B cell (primary cell): ENCODE results near the gene EIF2B4. TPM values are rescaled to one million over a fixed set of nuclear protein-coding genes. Genes with fewer than 3 reads are reported as not detected.

Experiments
- ATAC-seq: fragments of 200-7000 bp; cut with Tn5 transposase; one replicate; pipeline ENCODE4 v1.10.0; 2021; ENCODE audit warnings: low read depth, mild to moderate bottlenecking, moderate number of reproducible peaks, moderate library complexity
- CTCF ChIA-PET: fragments of 350-600 bp; sonication (Branson Sonifier 250); formaldehyde crosslinking; loops from one replicate; lab custom pipeline; 2021; ENCODE audit warnings: antibody characterized with exemption, inconsistent platforms; lab: Charles Lee
- POLR2A ChIA-PET: fragments of 350-600 bp; sonication (Branson Sonifier 250); formaldehyde crosslinking; loops from one replicate; lab custom pipeline; 2021; ENCODE audit warnings: antibody characterized with exemption; lab: Charles Lee
- DNase-seq: peaks from one replicate; pipeline ENCODE4 v3.0.0; 2013
- H2AFZ ChIP-seq: 2 replicates; pipeline ENCODE4 v1.6.1; 2012; ENCODE audit warnings: mild to moderate bottlenecking, low read depth, low read length; ENCODE audit not compliant: insufficient read depth, poor library complexity, severe bottlenecking
- H3K27ac ChIP-seq, 2 donors: 1 replicate in 1 of 2; 2 replicates in 1 of 2; pipeline ENCODE4 v1.5.1; 2012 to 2013; ENCODE audit warnings: low read length in 2 of 2, mild to moderate bottlenecking in 2 of 2, moderate library complexity in 1 of 2
- H3K27me3 ChIP-seq, 4 experiments: fragments of 200-600 bp in 1 of 4; sonication (generic) in 1 of 4; replicated peaks in 1 of 4; 1 replicate in 2 of 4; 2 replicates in 2 of 4; pipeline versions ENCODE4 v1.6.1 to v1.7.0; 2013 to 2016; ENCODE audit warnings: low read length in 3 of 4, mild to moderate bottlenecking in 2 of 4, mixed read lengths in 1 of 4, moderate library complexity in 1 of 4; ENCODE audit not compliant: insufficient read depth in 4 of 4, control insufficient read depth in 3 of 4; ENCODE audit errors: control extremely low read depth in 1 of 4
- H3K36me3 ChIP-seq, 2 experiments: replicated peaks in 1 of 2; 1 replicate in 1 of 2; 2 replicates in 1 of 2; pipeline versions ENCODE4 v1.6.1 to v1.7.1; 2013; ENCODE audit warnings: low read length in 1 of 2; ENCODE audit not compliant: insufficient read depth in 2 of 2, control insufficient read depth in 1 of 2; ENCODE audit errors: control extremely low read depth in 1 of 2, extremely low read depth in 1 of 2
- H3K4me1 ChIP-seq, 2 donors: fragments of 200-600 bp in 1 of 2; sonication (generic) in 1 of 2; 1 replicate in 1 of 2; 2 replicates in 1 of 2; pipeline versions ENCODE4 v1.5.1 to v1.6.1; 2013 to 2017; ENCODE audit warnings: low read length in 2 of 2; ENCODE audit not compliant: control insufficient read depth in 2 of 2, insufficient read depth in 2 of 2
- H3K4me2 ChIP-seq: replicated peaks from 2 replicates; pipeline ENCODE3; 2012; ENCODE audit warnings: mild to moderate bottlenecking, low read depth, low read length; ENCODE audit not compliant: poor library complexity, severe bottlenecking
- H3K4me3 ChIP-seq, 5 experiments: fragments of 200-600 bp in 1 of 5; sonication (generic) in 1 of 5; 1 replicate in 3 of 5; 2 replicates in 2 of 5; pipeline versions ENCODE4 v1.5.1 to v1.7.0; 2011 to 2016; ENCODE audit warnings: low read length in 4 of 5, mild to moderate bottlenecking in 4 of 5, low read depth in 2 of 5, control low read depth in 1 of 5, moderate library complexity in 1 of 5; ENCODE audit not compliant: insufficient read depth in 1 of 5; ENCODE audit errors: control extremely low read depth in 1 of 5, extremely low read depth in 1 of 5
- H3K79me2 ChIP-seq: fragments of 200-600 bp; sonication (generic); one replicate; pipeline ENCODE4 v1.6.0; 2016; ENCODE audit warnings: low read length; ENCODE audit not compliant: control insufficient read depth, insufficient read depth
- H3K9ac ChIP-seq: fragments of 200-600 bp; sonication (generic); 2 replicates; pipeline ENCODE4 v1.6.1; 2017; ENCODE audit warnings: mild to moderate bottlenecking, low read length, moderate library complexity
- H3K9me3 ChIP-seq, 3 donors: one replicate each; pipeline versions ENCODE4 v1.6.1 to v1.7.1; 2013; ENCODE audit warnings: low read length in 2 of 3; ENCODE audit not compliant: control insufficient read depth in 2 of 3, insufficient read depth in 1 of 3; ENCODE audit errors: control extremely low read depth in 1 of 3
- H4K20me1 ChIP-seq: 2 replicates; pipeline ENCODE4 v1.6.0; 2012; ENCODE audit warnings: mild to moderate bottlenecking, low read length; ENCODE audit not compliant: insufficient read depth, control insufficient read depth, poor library complexity, severe bottlenecking
- H3K27ac Mint-ChIP-seq: one replicate; pipeline ENCODE4 v1.8.0; 2021; ENCODE audit warnings: mixed read lengths
- H3K27me3 Mint-ChIP-seq: one replicate; pipeline ENCODE4 v1.8.0; 2021; ENCODE audit warnings: mixed read lengths
- H3K4me1 Mint-ChIP-seq: one replicate; pipeline ENCODE4 v1.8.0; 2021; ENCODE audit warnings: mixed read lengths
- H3K4me3 Mint-ChIP-seq: one replicate; pipeline ENCODE4 v1.8.0; 2021; ENCODE audit warnings: mixed read lengths
- H3K9me3 Mint-ChIP-seq: one replicate; pipeline ENCODE4 v1.8.0; 2022; ENCODE audit warnings: mixed read lengths; ENCODE audit not compliant: insufficient read depth
- EZH2 ChIP-seq: IDR thresholded peaks from 2 replicates; pipeline ENCODE4 v1.6.1; 2012; ENCODE audit warnings: borderline replicate concordance, low read depth, mild to moderate bottlenecking, moderate library complexity, low read length; ENCODE audit not compliant: insufficient read depth, poor library complexity, severe bottlenecking
- WGBS: methylation state at CpG from one replicate; pipeline ENCODE4 v1.1.5; 2013; ENCODE audit warnings: missing lambda C conversion rate; ENCODE audit not compliant: insufficient coverage; 5-methylcytosine and 5-hydroxymethylcytosine counted together
- intact Hi-C: fragments of 100-400 bp; cut with micrococcal nuclease; formaldehyde crosslinking; loops from one replicate; pipeline ENCODE4 v1.10.0; 2022
- polyA plus RNA-seq: library from polyadenylated mRNA; depleted of rRNA; stranded (reverse); fragments of >200 nt; gene quantifications from 2 replicates; pipeline ENCODE4 v1.2.3, GENCODE V29; 2012
- total RNA-seq, 2 donors: library from RNA; stranded (reverse); fragments of 120-200 nt in 1 of 2; gene quantifications; 1 replicate in 1 of 2; 2 replicates in 1 of 2; pipeline versions ENCODE4 v1.2.3 to v1.2.4, GENCODE V29; 2013 to 2022
- TF ChIP-seq, protein P1 (sequence below): fragments of 200-600 bp; IDR thresholded peaks from one replicate; pipeline ENCODE4 v1.8.0; 2022; ENCODE audit warnings: antibody characterized with exemption, mild to moderate bottlenecking

The EIF2B4 gene
- total and polyA plus RNA-seq, 2 donors (not counting 1 experiment from before 2014, with no cell fraction given) = 33.8 to 56.7 TPM

DNA sequence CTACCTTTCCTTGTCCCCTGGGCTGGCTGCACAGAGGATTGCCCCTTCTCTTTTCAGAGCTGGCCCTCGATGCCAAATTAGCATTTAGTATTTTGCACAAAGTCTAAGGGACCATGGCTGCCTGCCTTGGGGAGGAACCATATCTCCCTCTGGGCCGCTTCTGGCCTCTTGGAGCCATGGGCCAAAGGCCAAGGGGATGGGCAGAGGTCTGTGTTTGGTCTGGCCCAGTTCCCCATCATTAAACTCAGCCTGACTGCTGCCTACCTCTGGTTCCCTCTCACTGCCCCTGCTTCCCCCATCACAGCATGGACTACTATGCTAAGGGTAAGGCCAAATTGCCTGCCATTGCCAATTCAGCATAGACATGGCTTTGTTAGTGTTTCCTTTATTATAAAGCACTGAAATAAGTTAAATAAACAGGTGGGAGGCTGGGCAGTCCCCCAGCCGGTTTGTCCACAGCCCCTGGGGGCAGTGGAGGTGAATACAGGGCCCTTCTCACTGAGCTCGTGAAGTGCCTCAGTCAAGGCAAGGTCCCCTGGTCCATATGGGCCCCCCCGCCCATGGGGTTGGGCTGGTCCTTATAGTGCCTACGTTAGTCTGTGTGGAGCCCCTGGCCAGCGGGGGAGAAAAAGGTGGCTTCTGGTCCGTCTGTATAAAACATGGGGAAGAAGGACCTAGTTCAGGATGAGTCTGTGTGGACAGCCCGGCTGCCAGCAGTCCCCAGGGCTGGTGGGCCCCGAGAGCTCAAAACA, 6.9 kb upstream of the EIF2B4 start:
- Histone ChIP-seq H3K9me3 (no peaks in the 10 kb centered on the region), H3K4me2 (no peak overlapping the region), H2AFZ (no peak overlapping the region), H3K36me3 (peaks cover 5 to 65% of the 10 kb centered on the region in 2 experiments), H3K9ac (no peak overlapping the region), H3K27me3 (no peaks in the 10 kb centered on the region), H3K4me1 (peaks cover 26 to 32% of the 10 kb centered on the region in 2 donors), H3K79me2 (peaks cover 83% of the 10 kb centered on the region), H3K27ac (no peak overlapping the region), H3K4me3 (no peak overlapping the region), H4K20me1 (peaks cover 49% of the 10 kb centered on the region)
- no peak for ATAC-seq
- WGBS = 90% methylated on average over 10 of the region's 10 CpGs
- Mint-ChIP-seq H3K27me3 (no peaks in the 10 kb centered on the region), H3K9me3 (no peaks in the 10 kb centered on the region), H3K27ac (no peak overlapping the region), H3K4me3 (no peak overlapping the region), H3K4me1 (peaks cover 41% of the 10 kb centered on the region)
- DNase-seq = no peak
- ChIA-PET POLR2A (no interaction called here), CTCF (interaction anchor here (0.9 kb wide), 1 partner anchor 74 kb away, joined by 3 read pairs; no protein-coding TSS in a partner anchor)
- intact Hi-C loops = no loop called here
- TF ChIP-seq, protein P1, sequence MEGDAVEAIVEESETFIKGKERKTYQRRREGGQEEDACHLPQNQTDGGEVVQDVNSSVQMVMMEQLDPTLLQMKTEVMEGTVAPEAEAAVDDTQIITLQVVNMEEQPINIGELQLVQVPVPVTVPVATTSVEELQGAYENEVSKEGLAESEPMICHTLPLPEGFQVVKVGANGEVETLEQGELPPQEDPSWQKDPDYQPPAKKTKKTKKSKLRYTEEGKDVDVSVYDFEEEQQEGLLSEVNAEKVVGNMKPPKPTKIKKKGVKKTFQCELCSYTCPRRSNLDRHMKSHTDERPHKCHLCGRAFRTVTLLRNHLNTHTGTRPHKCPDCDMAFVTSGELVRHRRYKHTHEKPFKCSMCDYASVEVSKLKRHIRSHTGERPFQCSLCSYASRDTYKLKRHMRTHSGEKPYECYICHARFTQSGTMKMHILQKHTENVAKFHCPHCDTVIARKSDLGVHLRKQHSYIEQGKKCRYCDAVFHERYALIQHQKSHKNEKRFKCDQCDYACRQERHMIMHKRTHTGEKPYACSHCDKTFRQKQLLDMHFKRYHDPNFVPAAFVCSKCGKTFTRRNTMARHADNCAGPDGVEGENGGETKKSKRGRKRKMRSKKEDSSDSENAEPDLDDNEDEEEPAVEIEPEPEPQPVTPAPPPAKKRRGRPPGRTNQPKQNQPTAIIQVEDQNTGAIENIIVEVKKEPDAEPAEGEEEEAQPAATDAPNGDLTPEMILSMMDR = no peak
- no peak for TF ChIP-seq EZH2

DNA sequence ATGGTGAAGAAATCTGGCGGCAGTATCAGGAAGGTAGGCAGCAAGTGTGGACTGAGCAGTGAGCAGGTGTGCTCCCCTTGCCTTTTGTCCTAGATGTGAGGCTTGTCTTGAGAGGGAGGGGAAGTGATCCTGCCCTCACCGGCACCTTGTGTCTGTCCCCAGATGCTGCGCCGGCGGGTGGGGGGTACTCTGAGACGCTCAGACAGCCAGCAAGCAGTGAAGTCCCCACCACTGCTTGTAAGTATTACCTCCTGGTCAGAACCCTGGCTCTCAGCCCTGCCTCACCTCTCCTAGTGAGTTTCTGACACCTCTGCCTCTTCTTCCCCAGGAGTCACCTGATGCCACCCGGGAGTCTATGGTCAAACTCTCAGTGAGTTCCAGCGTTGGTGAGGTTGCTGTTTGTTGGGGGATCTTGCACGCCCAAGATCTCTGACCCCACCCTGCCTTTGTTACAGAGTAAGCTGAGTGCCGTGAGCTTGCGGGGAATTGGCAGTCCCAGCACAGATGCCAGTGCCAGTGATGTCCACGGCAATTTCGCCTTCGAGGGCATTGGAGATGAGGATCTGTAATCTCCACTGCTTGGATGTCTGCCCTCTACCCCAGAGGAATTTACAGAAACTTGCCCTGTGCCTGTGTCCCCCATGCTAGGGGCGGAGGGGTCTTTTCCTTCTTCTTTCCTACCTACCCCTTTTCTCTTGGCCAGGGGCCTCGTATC, 6.2 kb upstream of the EIF2B4 start:
- H3K9me3 ChIP-seq = no peaks in the 10 kb centered on the region
- no peak overlapping the region for H2AFZ ChIP-seq
- WGBS = 96% methylated on average over 13 of the region's 16 CpGs
- Mint-ChIP-seq H3K27me3 (no peaks in the 10 kb centered on the region), H3K9me3 (no peaks in the 10 kb centered on the region), H3K27ac (no peak overlapping the region), H3K4me3 (no peak overlapping the region), H3K4me1 (peaks cover 42% of the 10 kb centered on the region)
- POLR2A ChIA-PET = no interaction called here
- H3K36me3 ChIP-seq = peaks cover 0 to 58% of the 10 kb centered on the region in 2 experiments
- intact Hi-C loops = no loop called here
- peaks cover 33 to 38% of the 10 kb centered on the region in 2 donors for H3K4me1 ChIP-seq
- no peak for DNase-seq
- H3K4me3 ChIP-seq = no peak overlapping the region
- H4K20me1 ChIP-seq = peaks cover 49% of the 10 kb centered on the region
- no peak overlapping the region for H3K4me2 ChIP-seq
- CTCF ChIA-PET = no interaction called here
- H3K79me2 ChIP-seq = peaks cover 90% of the 10 kb centered on the region
- no peak overlapping the region for H3K9ac ChIP-seq
- H3K27ac ChIP-seq = no peak overlapping the region
- no peaks in the 10 kb centered on the region for H3K27me3 ChIP-seq
- ATAC-seq = no peak
- TF ChIP-seq, protein P1 = no peak
